NCI-H774 (cell line): Measurements from ENCODE around the gene VPS26A.

Source experiments
- DNase-seq: peaks from one replicate; lab custom pipeline; 2025; lab: John Stamatoyannopoulos, UW

The VPS26A gene

DNA sequence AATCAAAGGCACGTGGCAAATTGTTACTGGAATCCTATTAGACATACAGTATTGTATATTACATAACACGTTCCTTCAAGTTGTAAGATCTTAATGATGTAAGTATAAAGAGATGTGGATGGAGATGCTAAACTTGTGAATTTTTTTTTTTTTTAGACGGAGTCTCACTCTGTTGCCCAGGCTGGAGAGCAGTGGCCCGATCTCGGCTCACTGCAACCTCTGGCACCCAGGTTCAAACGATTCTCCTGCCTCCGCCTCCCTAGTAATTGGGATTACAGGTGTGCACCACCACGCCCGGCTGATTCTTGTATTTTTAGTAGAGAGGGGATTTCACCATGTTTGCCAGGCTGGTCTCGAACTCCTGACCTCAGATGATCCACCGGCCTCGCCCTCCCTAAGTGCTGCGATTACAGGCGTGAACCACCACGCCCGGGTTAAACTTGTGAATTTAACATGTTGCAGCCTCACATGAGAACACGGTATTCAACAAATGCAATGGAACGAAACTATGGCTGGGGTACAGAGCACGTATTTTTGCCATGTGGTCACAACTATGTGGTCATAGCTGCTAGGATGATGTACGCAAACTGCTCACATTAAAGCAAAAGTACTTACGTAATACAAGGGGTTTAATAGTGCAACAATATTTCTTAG, 55.2 kb downstream of the VPS26A start:
- DNase-seq: peak; percentile 45

DNA sequence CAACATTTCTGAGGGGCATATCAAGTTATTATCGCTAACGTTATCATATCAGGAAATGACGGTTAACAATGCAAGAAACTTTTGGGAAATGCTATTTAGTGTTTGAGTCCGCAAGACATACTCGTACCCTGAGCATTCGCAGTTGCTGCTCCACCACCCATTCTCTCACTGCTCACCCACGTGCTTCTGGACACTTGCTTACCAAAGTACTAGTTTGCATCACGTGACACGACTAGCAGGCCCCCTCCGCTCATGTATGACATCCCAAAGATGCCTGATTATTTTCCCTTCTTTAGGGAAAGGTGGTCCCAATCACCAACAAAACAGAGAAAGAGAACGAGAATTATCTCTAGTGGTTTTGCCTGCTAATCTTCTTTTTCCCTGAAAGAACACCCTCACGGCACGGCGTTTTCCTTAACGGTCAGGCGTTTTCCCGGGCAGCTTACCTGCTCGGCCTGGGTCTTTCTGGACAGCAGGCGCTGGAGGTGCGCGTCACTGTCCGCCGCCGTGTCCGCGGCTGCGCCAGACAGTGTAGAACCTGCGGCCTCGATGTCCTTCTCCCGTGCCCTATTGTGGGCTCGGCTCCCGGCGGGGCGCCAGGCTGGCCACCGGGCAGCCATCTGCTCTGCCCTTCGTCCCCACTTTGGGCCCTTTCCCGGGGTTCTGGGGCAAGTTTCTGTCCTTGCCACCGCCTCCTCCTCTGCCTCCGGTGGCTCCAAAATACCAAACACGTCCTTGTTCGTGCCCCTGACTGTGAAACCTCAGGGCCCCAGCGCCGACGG, 56.0 kb downstream of the VPS26A start, which contains the start of gene SUPV3L1:
Gene SUPV3L1 (plus strand): TSS at position 492 of the 782 bp plus-strand sequence. CDS start 58 bp downstream, at position 550.
- peak; percentile 93 for DNase-seq

DNA sequence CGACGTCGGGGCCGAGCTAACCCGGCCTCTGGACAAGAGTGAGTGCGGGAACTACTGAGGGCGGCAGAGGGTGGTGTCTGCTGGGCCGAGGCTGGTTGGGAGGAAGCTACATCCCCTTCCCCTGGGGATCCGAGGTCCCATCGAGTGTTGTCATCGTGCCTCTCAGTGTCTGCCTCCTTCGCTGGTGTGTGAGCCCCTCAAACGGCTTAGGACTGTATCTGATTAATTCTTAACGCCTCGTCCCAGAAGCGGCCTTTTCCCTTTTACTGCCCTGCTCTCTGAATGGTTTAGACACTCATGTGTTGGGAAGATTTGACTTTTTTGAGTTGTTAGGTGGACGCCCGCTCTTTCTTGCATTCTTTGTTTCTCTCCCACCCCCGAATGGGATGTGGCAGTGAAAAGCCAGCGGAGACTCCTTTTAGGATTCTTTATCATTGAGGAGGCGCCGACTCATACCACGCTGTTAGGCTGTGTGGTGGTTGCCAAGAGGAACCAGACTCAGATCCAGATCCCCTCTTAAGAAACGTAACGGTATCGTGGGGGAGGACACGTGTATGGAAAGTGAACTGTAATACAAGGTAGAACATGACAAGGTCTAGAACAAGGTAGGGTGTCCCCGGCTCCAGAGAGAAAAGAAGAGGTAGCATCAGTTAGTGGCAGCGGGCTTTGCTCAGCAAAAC, 56.7 kb downstream of the VPS26A start:
- DNase-seq: no peak

DNA sequence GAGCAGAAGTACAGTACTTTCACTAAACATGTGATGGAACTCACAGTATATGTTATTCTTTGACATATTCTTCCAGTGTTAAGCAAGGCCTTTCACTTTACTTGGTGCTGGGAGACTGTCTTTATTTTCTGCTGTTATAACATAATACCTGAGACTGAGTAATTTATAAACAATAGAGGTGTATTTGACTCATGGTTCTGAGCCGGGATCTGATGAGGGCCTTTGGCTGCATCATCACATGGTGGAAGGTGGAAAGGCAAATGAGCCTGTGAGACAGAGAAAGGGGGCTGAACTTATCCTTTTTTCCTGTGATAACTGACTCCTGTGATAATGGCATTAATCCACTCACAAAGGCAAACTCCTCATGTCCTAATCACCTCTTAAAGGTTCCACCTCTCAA, 57.5 kb downstream of the VPS26A start:
- DNase-seq: no peak

DNA sequence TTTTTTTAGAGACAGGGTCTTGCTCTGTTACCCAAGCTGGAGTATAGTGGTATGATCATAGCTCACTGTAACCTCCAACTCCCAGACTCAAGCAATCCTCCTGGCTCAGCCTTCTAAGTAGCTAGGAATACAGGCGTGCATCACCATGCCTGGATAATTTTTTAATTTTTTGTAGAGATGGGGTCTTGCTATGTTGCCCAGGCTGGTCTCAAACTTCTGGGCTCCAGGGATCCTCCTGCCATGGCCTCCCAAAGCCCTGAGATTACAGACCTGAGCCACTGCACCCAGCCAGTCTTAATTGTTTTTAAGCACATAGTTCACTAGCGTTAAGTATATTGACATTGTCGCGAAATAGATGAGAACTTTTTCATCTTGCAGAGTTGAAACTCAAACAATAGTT, 58.0 kb downstream of the VPS26A start:
- no peak for DNase-seq

DNA sequence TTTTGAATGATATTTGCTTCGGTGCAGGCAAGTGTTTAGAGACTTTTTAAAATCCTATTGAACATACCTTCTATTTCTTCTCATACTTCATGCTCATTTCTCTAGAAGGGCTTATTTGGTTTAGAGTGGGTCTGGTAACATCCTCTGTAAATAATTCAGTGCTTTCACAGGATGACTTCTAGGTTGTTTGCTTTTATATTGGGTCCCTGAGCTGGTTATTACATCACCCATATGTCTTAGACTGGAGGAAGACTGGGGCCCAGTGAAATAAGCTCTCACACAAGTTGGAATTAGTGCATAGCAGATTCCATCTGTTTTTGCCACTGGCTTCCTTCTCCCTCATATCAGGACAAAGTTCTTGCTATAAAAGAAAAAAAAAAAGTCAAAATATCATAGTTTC, 62.5 kb downstream of the VPS26A start:
- no peak for DNase-seq

DNA sequence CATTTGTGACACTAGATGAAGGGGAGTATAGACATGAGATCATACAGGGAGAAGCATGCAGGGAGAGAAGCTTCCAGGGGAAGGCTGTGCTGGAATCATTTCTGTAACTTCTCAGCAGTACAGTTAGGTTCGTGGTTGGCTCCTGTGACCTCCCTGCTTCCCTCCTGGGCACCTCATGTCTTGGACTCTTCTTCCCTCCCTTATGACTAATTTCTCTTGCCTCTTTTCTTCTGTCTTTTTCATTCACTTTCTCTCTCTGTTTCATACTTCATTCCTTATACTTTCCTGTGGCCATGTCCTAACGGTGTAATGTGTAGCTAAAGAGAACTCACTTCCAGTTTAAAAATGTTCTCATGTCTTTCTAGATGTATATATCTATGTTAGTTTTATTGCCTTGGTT, 77.1 kb downstream of the VPS26A start:
- no peak for DNase-seq

DNA sequence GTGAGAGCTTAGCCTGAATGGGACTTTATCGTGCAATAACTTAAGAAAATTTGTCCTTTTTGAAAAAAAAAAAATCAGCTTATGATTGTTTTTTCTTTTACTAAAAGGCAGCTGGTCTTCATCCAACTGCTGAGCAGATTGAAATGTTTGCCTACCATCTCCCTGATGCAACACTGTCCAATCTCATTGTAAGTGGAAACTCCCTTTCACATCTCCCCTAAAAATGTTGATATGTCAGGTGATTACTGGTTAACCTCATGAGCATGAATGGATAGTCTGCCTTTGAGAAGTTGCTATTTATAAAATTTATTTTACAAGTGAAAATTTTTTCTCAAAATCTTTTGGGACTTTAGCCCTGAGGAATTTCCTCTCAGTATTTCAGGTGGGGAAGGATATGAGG, 78.4 kb downstream of the VPS26A start:
- no peak for DNase-seq

DNA sequence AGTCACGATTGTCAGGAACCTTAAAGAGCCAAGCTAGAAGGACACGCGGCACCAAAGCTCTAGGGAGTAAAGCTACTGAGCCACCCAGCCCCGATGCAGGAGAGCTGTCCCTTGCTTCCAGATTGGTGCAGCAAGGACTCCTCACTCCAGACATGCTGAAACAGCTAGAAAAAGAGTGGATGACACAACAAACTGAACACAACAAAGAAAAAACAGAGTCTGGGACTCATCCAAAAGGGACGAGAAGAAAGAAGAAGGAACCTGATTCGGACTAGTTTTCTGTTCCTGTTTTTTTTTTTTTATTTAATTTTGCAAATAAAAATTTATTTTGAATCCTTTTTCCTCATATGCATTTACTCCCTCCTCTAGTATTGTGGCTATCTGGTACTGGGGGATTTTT, 84.8 kb downstream of the VPS26A start:
- no peak for DNase-seq

DNA sequence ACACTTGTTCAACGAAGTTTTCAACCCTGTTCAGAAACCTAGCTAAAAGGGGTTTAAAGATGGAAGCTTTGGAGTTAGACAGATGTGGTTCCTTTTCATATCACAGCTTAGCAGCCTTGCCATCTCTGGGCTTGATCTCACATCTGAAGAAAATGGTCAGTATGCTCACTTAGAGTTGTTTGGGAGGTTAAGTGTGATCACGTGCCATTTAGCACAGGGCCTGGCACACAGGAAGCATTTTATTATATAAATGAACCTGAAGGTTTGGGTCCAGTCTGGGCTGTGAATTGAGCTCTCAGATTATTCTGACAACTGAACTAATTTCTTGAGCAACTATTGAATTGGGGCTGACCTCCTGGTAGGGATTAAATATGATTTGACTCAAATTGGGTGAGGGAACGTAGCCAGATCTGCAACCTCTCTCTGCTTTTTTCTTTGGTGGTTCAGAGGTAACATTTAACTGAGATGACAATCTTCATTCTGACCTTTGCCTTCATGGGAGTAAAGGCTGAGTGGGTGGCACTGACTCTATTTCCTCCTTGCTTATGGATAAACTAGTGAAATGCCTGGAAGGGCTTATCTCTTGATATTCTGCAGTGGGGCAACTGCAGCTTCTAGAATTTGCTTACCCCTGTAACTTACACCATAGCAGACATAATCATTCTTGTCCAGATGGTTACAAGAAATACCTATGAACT, 86.0 kb downstream of the VPS26A start:
- DNase-seq: no peak

DNA sequence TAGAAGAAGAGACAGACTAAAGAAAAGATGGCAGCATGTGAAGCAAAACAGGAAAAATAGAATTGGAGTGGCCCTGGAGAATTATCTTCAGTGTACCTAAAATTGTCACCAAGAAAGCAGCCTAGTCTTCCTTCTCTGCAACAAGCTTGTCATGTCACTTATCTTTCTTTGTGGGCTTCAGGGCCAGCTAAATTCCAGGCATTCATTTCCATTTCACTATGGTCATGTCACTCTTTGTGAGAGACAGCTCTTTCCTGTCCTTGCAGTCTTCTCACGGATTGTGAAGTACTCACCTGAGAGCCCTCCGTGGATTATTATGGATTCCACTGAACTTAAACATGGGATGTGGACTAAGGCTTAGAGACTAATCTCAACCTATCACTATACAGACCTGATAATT, 87.1 kb downstream of the VPS26A start:
- DNase-seq: no peak

DNA sequence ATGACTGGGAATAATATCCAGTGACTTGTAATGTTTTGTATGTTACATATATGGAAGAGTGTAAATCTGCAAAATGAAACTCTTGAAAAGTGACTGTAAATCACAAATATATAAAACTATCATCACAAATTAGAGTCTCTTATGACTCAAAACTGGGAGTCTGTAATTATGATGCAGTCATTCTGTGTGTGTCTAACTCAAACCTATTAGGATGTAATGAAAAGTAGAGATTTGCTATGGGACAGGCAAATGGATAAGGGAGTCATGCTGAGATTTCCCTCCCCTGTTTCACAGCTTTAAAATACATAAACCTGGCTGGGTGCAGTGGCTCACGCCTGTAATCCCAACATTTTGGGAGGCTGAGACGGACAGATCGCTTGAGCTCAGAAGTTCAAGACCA, 87.5 kb downstream of the VPS26A start:
- no peak for DNase-seq

DNA sequence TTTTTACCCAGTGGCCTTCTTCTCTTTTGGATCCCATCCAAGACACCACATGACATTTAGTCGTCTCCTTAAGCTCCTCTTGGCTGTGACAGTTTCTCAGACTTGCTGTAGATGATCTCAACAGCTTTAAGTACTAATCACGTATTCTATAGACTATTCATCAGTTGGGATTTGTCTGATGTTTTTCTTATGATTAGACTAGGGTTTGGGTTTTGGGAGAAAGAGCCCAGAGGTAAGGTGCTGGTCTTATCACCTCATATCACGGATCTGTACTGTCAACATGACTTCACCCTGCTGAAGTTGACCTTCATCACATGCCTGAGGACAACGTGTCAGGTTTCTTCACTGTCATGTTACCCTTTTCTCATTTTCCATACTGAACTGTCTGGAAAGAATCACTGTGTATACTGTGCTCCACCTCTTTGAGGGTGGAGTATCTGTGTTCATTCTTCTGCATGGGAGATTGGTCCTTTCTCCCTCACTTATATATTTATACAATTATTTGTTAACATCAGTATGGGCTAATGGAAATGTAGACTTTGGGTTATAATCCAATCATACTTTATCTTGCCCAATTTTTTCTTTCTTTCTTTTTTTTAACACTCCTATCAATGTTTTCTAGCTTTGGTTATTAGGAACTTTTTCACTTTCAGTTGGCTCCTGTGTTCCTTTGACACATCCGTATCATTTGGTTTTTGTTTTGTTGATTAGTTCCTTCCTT, 89.8 kb downstream of the VPS26A start:
- DNase-seq: no peak

DNA sequence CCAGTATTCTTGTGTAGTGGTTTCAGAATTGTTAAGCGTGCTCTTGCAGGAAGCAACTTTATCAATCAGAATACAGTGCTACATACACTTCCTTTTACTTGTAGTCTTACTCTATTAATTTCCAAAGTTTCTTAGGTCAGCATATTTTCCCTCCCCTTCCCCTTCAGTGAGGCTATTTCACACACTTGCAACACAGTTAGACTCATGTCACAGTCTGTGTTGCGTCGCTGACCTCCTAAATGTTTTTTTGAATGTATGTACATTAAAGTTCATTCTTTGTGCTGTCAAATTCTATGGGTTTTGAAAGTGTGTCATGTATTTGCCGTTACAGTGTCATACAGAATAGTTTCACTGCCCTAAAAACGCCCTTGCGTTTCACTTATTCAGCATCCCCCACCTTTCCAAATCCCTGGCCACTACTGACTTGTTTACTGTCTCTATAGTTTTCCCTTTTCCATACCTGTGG, 90.7 kb downstream of the VPS26A start:
- DNase-seq: no peak

DNA sequence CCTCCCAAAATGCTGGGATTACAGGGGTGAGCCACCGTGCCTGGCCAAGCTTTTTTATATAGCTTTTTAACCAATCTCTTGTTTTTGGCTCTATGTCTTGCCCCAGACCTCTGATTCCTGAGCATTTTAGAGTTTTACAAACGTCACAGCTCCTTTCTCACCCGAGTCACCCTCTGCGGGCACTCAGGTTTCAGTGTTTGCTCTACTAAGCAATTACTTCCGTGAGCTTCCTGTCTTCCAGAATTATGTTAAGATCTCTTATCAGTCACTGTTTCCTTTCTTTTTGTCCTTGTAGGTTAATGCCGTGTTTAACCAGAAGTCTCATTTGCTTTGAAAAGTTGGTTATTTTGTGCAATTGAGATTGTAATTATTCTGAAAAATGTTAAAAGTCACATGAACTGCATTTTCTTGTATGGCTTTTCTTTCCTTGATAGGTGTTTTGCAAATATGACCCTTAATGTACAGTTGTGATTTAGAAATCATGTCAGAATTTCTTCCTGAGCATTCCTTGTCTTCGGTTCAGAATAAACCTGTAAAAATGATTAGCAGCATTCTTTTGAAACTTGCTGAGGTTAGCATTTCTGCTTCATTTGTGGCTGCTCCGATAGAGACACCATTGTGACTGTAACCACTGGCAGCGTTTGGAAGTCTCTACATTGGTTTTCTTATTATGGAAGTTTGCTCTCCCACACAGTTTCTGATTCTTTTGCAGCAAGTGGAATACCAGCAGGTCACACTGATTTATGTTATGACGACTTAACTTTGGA, 91.6 kb downstream of the VPS26A start:
- no peak for DNase-seq

DNA sequence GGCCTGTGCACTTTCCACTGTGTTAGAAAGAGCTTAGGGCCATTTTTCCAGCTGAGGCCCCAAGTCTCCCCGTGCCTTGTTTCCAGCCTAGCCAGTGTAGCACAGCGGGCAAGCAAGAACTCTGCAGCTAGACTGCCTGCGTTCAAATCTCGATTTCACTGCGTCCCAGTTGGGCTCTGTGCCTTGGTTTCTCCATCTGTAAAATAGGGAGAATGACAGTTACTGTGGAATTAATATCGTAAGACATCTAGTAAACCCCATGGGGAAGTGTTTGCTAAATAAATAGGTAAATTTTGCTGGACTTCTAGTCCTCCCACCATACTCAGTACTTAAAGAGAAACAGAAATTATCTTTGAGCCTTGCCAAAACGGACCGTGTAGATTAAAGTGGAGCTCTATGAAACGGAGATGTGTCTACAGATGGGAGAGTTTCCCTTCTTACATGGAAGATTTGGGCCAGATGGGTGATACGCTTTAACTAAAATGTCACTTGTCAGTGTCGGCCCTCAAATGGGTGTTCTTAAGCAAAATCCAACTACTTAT, 92.7 kb downstream of the VPS26A start:
- no peak for DNase-seq

DNA sequence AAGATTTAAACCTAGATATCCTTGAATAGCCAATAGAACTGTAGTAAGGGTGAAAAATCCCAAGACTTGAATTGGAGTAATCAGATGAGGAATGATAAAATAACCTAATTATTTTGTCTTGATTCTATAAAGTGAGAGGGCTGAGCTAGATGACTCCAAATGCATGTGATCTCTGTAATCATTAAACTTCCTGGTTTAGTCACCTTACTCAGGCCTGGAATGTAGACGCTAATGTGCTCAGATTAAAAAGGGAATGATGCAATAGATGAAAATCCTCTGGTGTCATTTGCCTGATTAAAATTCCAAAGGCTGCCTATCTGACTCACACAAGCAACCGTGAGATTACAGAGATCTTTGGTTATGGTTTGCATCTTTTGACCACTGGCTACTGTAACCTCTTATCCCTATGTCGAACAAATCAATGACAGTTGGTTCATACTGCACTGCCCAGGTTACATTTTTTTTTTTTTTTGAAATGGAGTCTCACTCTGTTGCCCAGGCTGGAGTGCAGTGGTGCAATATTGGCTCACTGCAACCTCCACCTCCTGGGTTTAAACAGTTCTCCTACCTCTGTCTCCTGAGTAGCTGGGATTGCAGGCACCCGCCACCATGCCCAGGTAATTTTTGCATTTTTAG, 93.3 kb downstream of the VPS26A start:
- no peak for DNase-seq

DNA sequence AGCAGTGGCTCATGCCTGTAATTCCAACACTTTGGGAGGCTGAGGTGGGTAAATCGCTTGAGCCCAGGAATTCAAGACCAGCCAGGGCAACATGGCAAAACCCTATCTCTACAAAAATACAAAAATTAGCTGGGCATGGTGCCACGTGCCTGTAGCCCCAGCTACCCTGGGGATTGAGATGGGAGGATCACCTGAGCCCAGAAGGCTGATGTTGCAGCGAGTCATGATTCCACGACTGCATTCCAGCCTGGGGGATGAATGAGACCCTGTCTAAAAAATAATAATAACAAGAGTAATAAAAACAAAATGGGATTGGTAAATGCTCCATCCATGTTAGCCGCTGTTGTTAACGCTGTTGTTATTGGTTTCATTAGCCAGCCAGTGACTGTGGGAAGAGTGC, 94.9 kb downstream of the VPS26A start:
- no peak for DNase-seq

DNA sequence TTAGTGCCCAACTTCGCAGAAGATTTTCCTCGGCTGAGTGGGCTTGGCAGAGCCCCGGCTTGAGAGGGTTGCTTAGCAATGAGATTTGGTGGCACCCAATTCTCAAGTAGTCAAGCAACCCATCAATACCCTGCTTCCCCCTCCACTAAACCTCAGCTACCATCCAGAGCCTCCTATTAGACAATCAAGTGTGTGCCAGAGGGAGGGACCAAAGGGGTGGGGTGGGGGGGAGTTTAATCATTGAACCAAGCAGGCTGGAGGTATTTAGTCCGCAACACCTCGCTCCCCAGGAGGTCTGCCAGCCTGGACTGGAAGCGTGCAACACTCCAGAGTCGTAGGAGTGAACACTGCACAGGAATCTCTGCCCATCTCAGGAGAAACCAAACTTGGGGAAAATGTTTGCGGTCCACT, 96.1 kb downstream of the VPS26A start, which contains the start of gene HKDC1:
Gene HKDC1 (plus strand): TSS at position 292 of the 411 bp plus-strand sequence. CDS start 104 bp downstream, at position 396.
- DNase-seq: no peak

DNA sequence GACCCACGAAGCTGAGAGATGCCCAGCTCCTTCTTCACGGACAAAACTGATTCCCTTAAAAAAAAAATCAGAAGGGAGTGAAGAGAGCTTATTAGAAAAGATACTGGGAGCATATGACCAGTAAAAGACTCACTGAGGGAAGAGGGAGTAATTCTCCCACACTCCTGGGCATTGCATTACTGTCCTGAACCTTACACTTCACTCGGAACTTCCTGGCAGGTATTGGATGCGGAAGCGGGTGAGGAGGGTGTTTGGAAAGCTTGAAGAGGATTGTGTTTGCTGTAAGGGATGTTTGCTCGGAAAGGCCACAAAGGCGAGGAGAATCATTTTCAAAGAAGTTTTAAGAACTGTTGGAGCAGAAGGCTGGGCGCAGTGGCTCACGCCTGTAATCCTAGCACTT, 96.5 kb downstream of the VPS26A start:
- no peak for DNase-seq
